GM12891 (cell line): ENCODE measurements around the gene PRKCD.

Source experiments
- POLR2A ChIP-seq: IDR thresholded peaks from 2 replicates; pipeline ENCODE4 v1.6.1; 2011; ENCODE audit warnings: low read depth, low read length, control low read depth
- TAF1 ChIP-seq: IDR thresholded peaks from 2 replicates; pipeline ENCODE4 v1.6.1; 2011; ENCODE audit warnings: low read depth, low read length, control low read depth

GRCh38 chr3:53173107-53173506 lies 12.1 kb downstream of the PRKCD start:
- TF ChIP-seq POLR2A (no peak), TAF1 (no peak)
